ENCODE measurements around the gene LMBRD2.
"Not testable (repeated sequence)": the region's sequence is repeated elsewhere in the genome, so short reads cannot be mapped to it uniquely, and the experiment has no call there.

The LMBRD2 gene

GRCh38 chr5:36160617-36161016 lies 8.9 kb upstream of the LMBRD2 start:
- DNase-seq = no peak

- DNase-seq = no peak
These were observed 6.5 kb upstream of the LMBRD2 start for GRCh38 chr5:36158144-36158543.

- no peak for DNase-seq
These were observed 4.9 kb upstream of the LMBRD2 start for GRCh38 chr5:36156619-36157018.

GRCh38 chr5:36156121-36156601 lies 4.5 kb upstream of the LMBRD2 start:
- DNase-seq = no peak

- no peak for DNase-seq
These were observed 3.6 kb upstream of the LMBRD2 start for GRCh38 chr5:36155291-36155690.

GRCh38 chr5:36153726-36154125 lies 2.0 kb upstream of the LMBRD2 start:
- no peak for DNase-seq

- DNase-seq = no peak
These were observed 1.6 kb upstream of the LMBRD2 start for GRCh38 chr5:36153298-36153677.

- peak; percentile 1 to 4 for DNase-seq
These were observed 924 bp upstream of the LMBRD2 start for GRCh38 chr5:36152324-36153297.

- DNase-seq = peak; percentile 57 to 72
These were observed 832 bp downstream of the LMBRD2 start for GRCh38 chr5:36150676-36151433.

GRCh38 chr5:36147681-36148080 lies 4.0 kb downstream of the LMBRD2 start:
- no peak for DNase-seq

GRCh38 chr5:36146390-36146789 lies 5.3 kb downstream of the LMBRD2 start:
- DNase-seq = no peak

GRCh38 chr5:36145311-36145710 lies 6.4 kb downstream of the LMBRD2 start:
- DNase-seq = no peak

GRCh38 chr5:36138900-36139683 lies 12.6 kb downstream of the LMBRD2 start:
- DNase-seq = no peak

- DNase-seq = no peak
These were observed 15.1 kb downstream of the LMBRD2 start for GRCh38 chr5:36136581-36136980.

- no peak for DNase-seq
These were observed 15.7 kb downstream of the LMBRD2 start for GRCh38 chr5:36135988-36136387.

- not testable (repeated sequence) for DNase-seq
These were observed 18.7 kb downstream of the LMBRD2 start for GRCh38 chr5:36133009-36133408.

GRCh38 chr5:36129666-36130065 lies 22.0 kb downstream of the LMBRD2 start:
- DNase-seq = not testable (repeated sequence)

- DNase-seq = no peak
These were observed 22.9 kb downstream of the LMBRD2 start for GRCh38 chr5:36128795-36129194.

- DNase-seq = no peak
These were observed 25.8 kb downstream of the LMBRD2 start for GRCh38 chr5:36125868-36126267.

- DNase-seq = no peak
These were observed 40.4 kb downstream of the LMBRD2 start for GRCh38 chr5:36111238-36111637.

- DNase-seq = peak in 1 of 2 donors; percentile 25
These were observed 42.8 kb downstream of the LMBRD2 start for GRCh38 chr5:36108758-36109460.

- DNase-seq = no peak
These were observed 45.9 kb downstream of the LMBRD2 start for GRCh38 chr5:36105819-36106218.
